GM12878 (cell line): ENCODE results near the gene EPHB1. TPM values are rescaled to one million over a fixed set of nuclear protein-coding genes. Genes with fewer than 3 reads are reported as not detected.

Experiments used
- ATAC-seq: fragments of 200-7000 bp; cut with Tn5 transposase; 3 replicates; pipeline ENCODE4 v1.9.1; 2020; ENCODE audit warnings: mild to moderate bottlenecking, moderate library complexity
- BruUV-seq: library from RNA; stranded (reverse); fragments of 400-500 nt; replicated peaks from 2 replicates; lab custom pipeline; 2021; lab: Mats Ljungman, UMichigan
- CTCF ChIA-PET: fragments of 300-600 bp; sonication (Branson Sonifier 250); formaldehyde crosslinking; extraction: SDS; loops from one replicate; lab custom pipeline; 2021; ENCODE audit warnings: inconsistent platforms; lab: Yijun Ruan, JAX
- POLR2A ChIA-PET: fragments of 350-600 bp; formaldehyde crosslinking; extraction: SDS; loops from one replicate; lab custom pipeline; 2021; ENCODE audit warnings: inconsistent platforms; lab: Charles Lee
- RAD21 ChIA-PET: fragments of 300-600 bp; sonication (Branson Sonifier 250); formaldehyde crosslinking; loops from one replicate; lab custom pipeline; 2023; ENCODE audit warnings: antibody characterized with exemption; ENCODE audit not compliant: unreplicated experiment; lab: Charles Lee
- SMC1A ChIA-PET: fragments of 300-600 bp; sonication (Branson Sonifier 250); formaldehyde crosslinking; loops from one replicate; lab custom pipeline; 2023; ENCODE audit not compliant: unreplicated experiment, uncharacterized antibody; lab: Charles Lee
- DNase-seq: peaks from one replicate; pipeline ENCODE4 v3.0.0-alpha.2; 2011; ENCODE audit warnings: low read depth, low spot score
- FAIRE-seq: peaks from 3 replicates; lab custom pipeline; 2011; peaks lifted over from hg19 to GRCh38; lab: Jason Lieb, UNC
- H2AFZ ChIP-seq: 2 replicates; pipeline ENCODE4 v1.6.0; 2011; ENCODE audit warnings: low read depth, low read length, control low read depth; ENCODE audit not compliant: control insufficient read depth
- H3K27ac ChIP-seq: 2 replicates; pipeline ENCODE4 v1.5.1; 2011; ENCODE audit warnings: control low read depth; ENCODE audit not compliant: control insufficient read depth, insufficient read depth
- H3K27me3 ChIP-seq, 2 experiments: replicated peaks in 1 of 2; 2 replicates each; pipeline versions ENCODE4 v1.6.0 to v1.6.1; 2011; ENCODE audit warnings: low read length in 1 of 2; ENCODE audit not compliant: control insufficient read depth in 2 of 2, insufficient read depth in 2 of 2
- H3K36me3 ChIP-seq, 2 experiments: 2 replicates each; pipeline ENCODE4 v1.5.1; 2011; ENCODE audit warnings: low read length in 1 of 2; ENCODE audit not compliant: control insufficient read depth in 2 of 2, insufficient read depth in 2 of 2
- H3K4me1 ChIP-seq: 2 replicates; pipeline ENCODE4 v1.6.1; 2011; ENCODE audit warnings: mild to moderate bottlenecking, low read length, moderate library complexity, mixed read lengths; ENCODE audit not compliant: control insufficient read depth, insufficient read depth
- H3K4me2 ChIP-seq: 2 replicates; pipeline ENCODE4 v1.6.0; 2011; ENCODE audit warnings: control low read depth; ENCODE audit not compliant: control insufficient read depth, insufficient read depth
- H3K4me3 ChIP-seq: fragments of 200-600 bp; sonication (generic); 2 replicates; pipeline ENCODE4 v1.5.1; 2016
- H3K79me2 ChIP-seq: 2 replicates; pipeline ENCODE4 v1.6.0; 2011; ENCODE audit warnings: low read length; ENCODE audit not compliant: control insufficient read depth, insufficient read depth
- H3K9ac ChIP-seq: 2 replicates; pipeline ENCODE4 v1.8.0; 2011; ENCODE audit warnings: low read length, control low read depth, mixed read lengths; ENCODE audit not compliant: control insufficient read depth, insufficient read depth
- H3K9me3 ChIP-seq: replicated peaks from 3 replicates; pipeline ENCODE4 v1.5.1; 2011; ENCODE audit warnings: mild to moderate bottlenecking, low read length; ENCODE audit not compliant: control insufficient read depth, insufficient read depth
- H4K20me1 ChIP-seq: 2 replicates; pipeline ENCODE4 v1.6.0; 2011; ENCODE audit not compliant: control insufficient read depth, insufficient read depth
- BRCA1 ChIP-seq: IDR thresholded peaks from 2 replicates; pipeline ENCODE4 v1.6.1; 2011; ENCODE audit warnings: low read depth, low read length, improper control_type of control experiment
- CHD2 ChIP-seq: IDR thresholded peaks from 2 replicates; pipeline ENCODE4 v1.6.1; 2011; ENCODE audit warnings: low read depth, low read length, improper control_type of control experiment, borderline replicate concordance
- CREM ChIP-seq: IDR thresholded peaks from 2 replicates; pipeline ENCODE4 v1.6.1; 2014; ENCODE audit warnings: antibody characterized with exemption, low read depth
- ESRRA ChIP-seq: IDR thresholded peaks from 2 replicates; pipeline ENCODE4 v1.6.1; 2012; ENCODE audit warnings: mild to moderate bottlenecking, low read length, improper control_type of control experiment
- GABPA ChIP-seq: IDR thresholded peaks from 2 replicates; pipeline ENCODE4 v1.6.1; 2014; ENCODE audit warnings: antibody characterized with exemption, low read depth, mild to moderate bottlenecking, inconsistent platforms
- HDAC2 ChIP-seq: fragments of 200-600 bp; sonication (generic); IDR thresholded peaks from 2 replicates; pipeline ENCODE4 v1.6.1; 2017
- HSF1 ChIP-seq: fragments of 150-350 bp; IDR thresholded peaks from 2 replicates; pipeline ENCODE4 v1.6.1; 2014; ENCODE audit warnings: mild to moderate bottlenecking, low read depth, low read length
- JUND ChIP-seq: IDR thresholded peaks from 2 replicates; pipeline ENCODE4 v1.6.1; 2012; ENCODE audit warnings: low read depth, mild to moderate bottlenecking, low read length, improper control_type of control experiment, moderate library complexity
- MXI1 ChIP-seq: fragments of 150-350 bp; IDR thresholded peaks from 2 replicates; pipeline ENCODE4 v1.6.1; 2011; ENCODE audit warnings: low read depth, mild to moderate bottlenecking, inconsistent platforms, low read length, improper control_type of control experiment
- MYC ChIP-seq: IDR thresholded peaks from 2 replicates; pipeline ENCODE4 v1.6.1; 2011; ENCODE audit warnings: mild to moderate bottlenecking, low read length, moderate library complexity, inconsistent platforms; ENCODE audit not compliant: insufficient read depth, insufficient replicate concordance, insufficient read length, severe bottlenecking
- NR2C1 ChIP-seq: fragments of 450-650 bp; IDR thresholded peaks from 2 replicates; pipeline ENCODE4 v1.6.1; 2017; ENCODE audit warnings: antibody characterized with exemption, mild to moderate bottlenecking, moderate library complexity
- SMARCA5 ChIP-seq: fragments of 450-650 bp; IDR thresholded peaks from 2 replicates; pipeline ENCODE4 v1.6.1; 2017; ENCODE audit warnings: mild to moderate bottlenecking
- STAT1 ChIP-seq: fragments of 450-650 bp; conservative IDR thresholded peaks from 2 replicates; pipeline ENCODE4 v1.6.1; 2014; ENCODE audit warnings: antibody characterized with exemption, mild to moderate bottlenecking
- TAF1 ChIP-seq: IDR thresholded peaks from 2 replicates; pipeline ENCODE4 v1.6.1; 2011; ENCODE audit warnings: mild to moderate bottlenecking, low read depth, low read length, borderline replicate concordance
- WGBS: methylation state at CpG from one replicate; pipeline ENCODE4 v1.1.6; 2016; ENCODE audit warnings: low lambda C conversion rate; ENCODE audit not compliant: insufficient replicate concordance, insufficient coverage; ENCODE audit errors: missing lambda C conversion rate; 5-methylcytosine and 5-hydroxymethylcytosine counted together
- in situ Hi-C: fragments of 300-500 bp; cut with MboI; formaldehyde crosslinking; loops from 9 replicates; pipeline ENCODE4 v1.14.3; 2018; ENCODE audit warnings: mixed read lengths
- intact Hi-C: fragments of 100-400 bp; cut with micrococcal nuclease; formaldehyde crosslinking; loops from one replicate; pipeline ENCODE4 v1.14.2; 2022; ENCODE audit not compliant: unreplicated experiment
- polyA plus RNA-seq, 11 experiments: library from polyadenylated mRNA; depleted of rRNA in 4 of 11; unstranded in 6 of 11; stranded (reverse) in 5 of 11; fragments of >200 nt; fragmentation: Nextera tagmentation in 4 of 11; fragmentation: Illumina TruSeq in 1 of 11; extraction: Ambion mirVana in 4 of 11; extraction: Trizol in 1 of 11; gene quantifications; 1 replicate in 1 of 11; 2 replicates in 10 of 11; pipeline versions ENCODE4 v1.2.1 to v1.2.3, GENCODE V29; 2011 to 2016; ENCODE audit warnings: inconsistent platforms in 2 of 11, missing spikeins in 2 of 11, low read depth in 1 of 11
- total RNA-seq, 4 experiments: library from RNA; depleted of rRNA in 3 of 4; stranded (reverse); fragments of >200 nt in 3 of 4; fragmentation: Illumina TruSeq in 1 of 4; extraction: Trizol in 1 of 4; gene quantifications; 2 replicates each; pipeline versions ENCODE4 v1.2.1 to v1.2.3, GENCODE V29; 2013 to 2021

Gene EPHB1
- total and polyA plus RNA-seq, 10 of the 15 experiments (the other 5 are each of a cell fraction or from before 2014, with no cell fraction given): 0.33 to 23.8 (median 1.2) TPM

- no peak for TF ChIP-seq STAT1
- no peak for TF ChIP-seq MYC
- no peak for TF ChIP-seq CREM
- no peak for TF ChIP-seq HSF1
- TF ChIP-seq, all 136 proteins: peak for 0
These were observed 256.4 kb downstream of the EPHB1 start (continued) for GRCh38 chr3:135051409-135051973.

- H3K4me3 ChIP-seq: no peak overlapping the region
- in situ Hi-C loops (no loop called here), intact Hi-C loops (no loop called here)
- FAIRE-seq (no peak), DNase-seq (no peak), ATAC-seq (no peak)
- WGBS: 2% methylated on average over 5 of the region's 5 CpGs
- no peak for TF ChIP-seq HDAC2
- TF ChIP-seq BRCA1: no peak
- TF ChIP-seq ESRRA: no peak
- TF ChIP-seq NR2C1: no peak
- no peak for TF ChIP-seq JUND
- TF ChIP-seq TAF1: no peak
- no peak for TF ChIP-seq SMARCA5
- no peak for TF ChIP-seq MXI1
- TF ChIP-seq CHD2: no peak
- no peak for TF ChIP-seq GABPA
- H3K36me3 ChIP-seq: peaks cover 0 to 3% of the 10 kb centered on the region in 2 experiments; a peak in 2 of 4 replicates
- H3K9ac ChIP-seq: no peak overlapping the region
- H2AFZ ChIP-seq: no peak overlapping the region
- no peaks in the 10 kb centered on the region for H3K9me3 ChIP-seq
- no peak overlapping the region for H3K27ac ChIP-seq
- no peaks in the 10 kb centered on the region for H4K20me1 ChIP-seq
- ChIA-PET RAD21 (no interaction called here), POLR2A (no interaction called here), SMC1A (no interaction called here), CTCF (no interaction called here)
- H3K27me3 ChIP-seq: no peaks in the 10 kb centered on the region
- H3K4me1 ChIP-seq: no peaks in the 10 kb centered on the region
- H3K79me2 ChIP-seq: no peaks in the 10 kb centered on the region
- no TSS peak for BruUV-seq
- H3K4me2 ChIP-seq: no peak overlapping the region
These were observed 260.4 kb downstream of the EPHB1 start for GRCh38 chr3:135055449-135055848.
